Thyroid gland (tissue), 4 donors: ENCODE results near the gene FGF2.
"Not testable (repeated sequence)": the region's sequence is repeated elsewhere in the genome, so short reads cannot be mapped to it uniquely, and the experiment has no call there.

ENCODE experiments used
- POLR2A ChIP-seq, 2 donors: fragments of 450-650 bp; IDR thresholded peaks; one replicate each; pipeline ENCODE4 v1.6.1; 2017; ENCODE audit warnings: antibody characterized with exemption in 2 of 2, mild to moderate bottlenecking in 2 of 2, moderate library complexity in 1 of 2
- TF ChIP-seq, protein P1 (sequence below), 6 experiments: fragments of 200-600 bp in 3 of 6; fragments of 450-650 bp in 3 of 6; sonication (generic) in 3 of 6; IDR thresholded peaks; one replicate each; pipeline ENCODE4 v1.5.1; 2016 to 2019; ENCODE audit warnings: antibody characterized with exemption in 6 of 6, mild to moderate bottlenecking in 2 of 6, inconsistent platforms in 1 of 6, moderate library complexity in 1 of 6

- TF ChIP-seq POLR2A (IDR thresholded peaks at IDR 0.05), result not testable (repeated sequence)
- TF ChIP-seq, protein P1, sequence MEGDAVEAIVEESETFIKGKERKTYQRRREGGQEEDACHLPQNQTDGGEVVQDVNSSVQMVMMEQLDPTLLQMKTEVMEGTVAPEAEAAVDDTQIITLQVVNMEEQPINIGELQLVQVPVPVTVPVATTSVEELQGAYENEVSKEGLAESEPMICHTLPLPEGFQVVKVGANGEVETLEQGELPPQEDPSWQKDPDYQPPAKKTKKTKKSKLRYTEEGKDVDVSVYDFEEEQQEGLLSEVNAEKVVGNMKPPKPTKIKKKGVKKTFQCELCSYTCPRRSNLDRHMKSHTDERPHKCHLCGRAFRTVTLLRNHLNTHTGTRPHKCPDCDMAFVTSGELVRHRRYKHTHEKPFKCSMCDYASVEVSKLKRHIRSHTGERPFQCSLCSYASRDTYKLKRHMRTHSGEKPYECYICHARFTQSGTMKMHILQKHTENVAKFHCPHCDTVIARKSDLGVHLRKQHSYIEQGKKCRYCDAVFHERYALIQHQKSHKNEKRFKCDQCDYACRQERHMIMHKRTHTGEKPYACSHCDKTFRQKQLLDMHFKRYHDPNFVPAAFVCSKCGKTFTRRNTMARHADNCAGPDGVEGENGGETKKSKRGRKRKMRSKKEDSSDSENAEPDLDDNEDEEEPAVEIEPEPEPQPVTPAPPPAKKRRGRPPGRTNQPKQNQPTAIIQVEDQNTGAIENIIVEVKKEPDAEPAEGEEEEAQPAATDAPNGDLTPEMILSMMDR (IDR thresholded peaks at IDR 0.05), result not testable (repeated sequence)
These were observed 23.2 kb downstream of the FGF2 start for GRCh38 chr4:122849789-122850188.
